SH-SY5Y (cell line): ENCODE results near the gene FOCAD.

ENCODE experiments used
- GATA2 ChIP-seq: IDR thresholded peaks from 2 replicates; pipeline ENCODE4 v1.6.1; 2011; ENCODE audit warnings: mild to moderate bottlenecking, low read depth, low read length
- GATA3 ChIP-seq: IDR thresholded peaks from 2 replicates; pipeline ENCODE4 v1.6.1; 2011; ENCODE audit warnings: low read depth, mild to moderate bottlenecking, low read length, moderate library complexity

DNA sequence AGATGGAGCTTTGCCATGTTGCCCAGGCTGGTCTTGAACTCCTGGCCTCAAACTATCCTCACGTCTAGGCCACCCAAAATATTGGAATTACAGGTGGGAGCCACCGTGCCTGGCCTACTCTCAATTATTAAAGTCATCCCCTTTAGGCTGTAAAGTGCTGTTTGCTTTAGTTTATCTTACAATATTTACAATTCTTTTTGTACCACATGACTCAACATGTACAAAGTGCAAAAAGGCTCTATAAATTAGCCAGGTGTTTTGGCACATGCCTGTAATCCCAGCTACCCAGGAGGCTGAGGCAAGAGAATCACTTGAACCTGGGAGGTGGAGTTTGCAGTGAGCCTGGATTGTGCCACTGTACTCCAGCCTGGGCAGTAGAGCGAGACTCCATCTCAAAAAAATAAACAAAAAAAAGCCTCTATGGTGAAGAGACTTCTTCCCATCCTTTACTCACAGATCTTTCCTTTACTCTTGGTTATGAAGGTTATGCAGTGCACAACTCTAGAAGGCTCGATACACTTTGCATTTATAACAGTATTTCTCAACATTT, 33.2 kb upstream of the FOCAD start:
- no peak for TF ChIP-seq GATA2
- TF ChIP-seq GATA3: no peak
